Stimulated activated CD4-positive, alpha-beta T cell treated with anti-CD3 and anti-CD28 coated beads, TNF-alpha, amount 100 ng/mL, for 1 hour (primary cell): ENCODE data around the gene ARHGAP24.
"Not testable (repeated sequence)": the region's sequence is repeated elsewhere in the genome, so short reads cannot be mapped to it uniquely, and the experiment has no call there.

Source experiments
- DNase-seq, 3 donors: peaks; one replicate each; pipeline ENCODE4 v3.0.0-alpha.2; 2020; ENCODE audit warnings: low read depth in 3 of 3, low spot score in 1 of 3

Gene ARHGAP24

DNA sequence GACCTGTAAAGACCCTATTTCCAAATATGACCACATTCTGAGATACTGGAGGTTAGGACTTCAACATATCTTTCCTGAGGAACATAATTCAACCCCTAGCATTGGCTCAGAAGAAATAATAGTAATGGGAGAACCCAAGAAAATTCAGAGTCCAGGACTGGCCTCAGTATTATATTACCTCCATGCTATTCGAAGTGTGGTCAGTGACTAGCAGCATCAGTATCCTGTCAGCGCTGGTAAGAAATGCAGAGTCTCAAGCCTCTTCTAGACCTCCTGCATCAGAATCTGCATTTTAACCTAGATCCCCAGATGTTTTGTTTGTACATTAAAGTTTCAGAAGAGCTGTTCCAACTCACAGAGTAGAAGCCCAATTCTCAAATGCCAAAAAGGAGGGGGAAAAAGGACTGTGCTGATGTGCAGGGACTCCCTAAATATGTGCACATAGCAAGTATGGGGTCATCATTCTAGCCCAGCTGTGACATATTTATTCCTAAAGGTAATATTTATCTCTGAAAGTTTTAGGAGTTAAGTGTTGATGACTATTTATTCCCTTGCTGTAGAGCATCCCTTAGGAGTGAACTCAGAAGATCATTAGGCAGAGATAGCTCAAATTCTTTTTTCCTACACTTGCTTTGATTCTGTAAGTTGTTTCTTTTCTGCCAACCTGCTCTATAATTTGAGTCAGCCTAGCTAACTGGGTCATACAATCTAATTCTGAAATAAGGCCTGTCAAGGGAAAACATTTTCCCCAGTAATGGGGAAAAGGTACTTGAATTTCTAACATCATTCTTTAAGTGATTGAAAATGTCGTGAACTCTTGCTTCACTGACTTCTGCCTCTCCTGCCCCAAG lies 361.9 kb downstream of the ARHGAP24 start:
- no peak for DNase-seq

DNA sequence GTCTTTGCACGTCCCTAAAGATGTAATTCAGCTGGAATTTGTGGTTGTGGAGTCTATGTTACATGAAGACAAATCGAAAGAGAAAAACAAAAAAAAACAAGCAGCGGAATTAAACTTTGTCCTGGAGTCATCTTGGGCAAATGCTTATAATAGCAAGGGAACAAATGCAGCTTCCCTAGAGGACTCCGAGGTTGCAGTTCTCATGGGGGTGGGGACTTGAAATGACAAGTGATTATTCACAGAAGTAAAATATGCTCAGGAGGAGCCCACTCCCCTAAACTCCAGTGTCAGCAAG lies 362.4 kb downstream of the ARHGAP24 start:
- DNase-seq, result no peak

DNA sequence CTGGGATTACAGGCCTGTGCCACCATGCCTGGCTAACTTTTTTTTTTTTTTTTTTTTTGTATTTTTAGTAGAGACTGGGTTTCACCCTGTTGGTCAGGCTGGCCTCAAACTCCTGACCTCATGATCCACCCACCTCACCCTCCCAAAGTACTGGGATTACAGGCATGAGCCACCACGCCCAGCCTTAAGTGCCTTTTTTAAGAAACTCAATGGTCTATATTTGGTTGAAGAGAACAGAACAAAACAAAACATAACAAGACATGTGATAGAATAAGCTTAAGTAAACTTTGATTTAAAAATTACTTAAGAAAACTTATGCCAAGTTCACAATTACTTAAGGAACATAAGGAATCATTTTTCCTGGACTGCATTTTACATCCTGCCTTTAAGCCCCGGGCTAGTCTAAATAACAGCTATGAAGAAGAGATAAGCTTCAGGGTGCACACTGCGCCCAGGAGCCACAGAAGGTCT lies 365.1 kb downstream of the ARHGAP24 start:
- DNase-seq, result not testable (repeated sequence)

GRCh38 chr4:85842540-85842939 lies 367.6 kb downstream of the ARHGAP24 start:
- no peak for DNase-seq

DNA sequence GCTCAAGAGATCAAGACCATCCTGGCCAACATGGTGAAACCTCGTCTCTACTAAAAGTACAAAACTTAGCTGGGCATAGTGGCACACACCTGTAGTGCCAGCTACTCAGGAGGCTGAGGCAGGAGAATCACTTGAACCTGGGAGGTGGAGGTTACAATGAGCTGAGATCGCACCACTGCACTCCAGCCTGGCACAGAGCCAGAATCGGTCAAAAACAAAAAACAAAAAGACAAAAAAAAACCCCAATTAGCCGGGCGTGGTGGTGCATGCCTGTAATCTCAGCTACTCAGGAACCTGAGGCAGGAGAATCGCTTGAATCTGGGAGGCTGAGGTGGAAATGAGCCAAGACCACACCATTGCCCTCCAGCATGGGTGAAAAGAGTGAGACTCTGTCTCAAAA lies 378.8 kb downstream of the ARHGAP24 start:
- not testable (repeated sequence) for DNase-seq

- DNase-seq, result no peak
These were observed 379.6 kb downstream of the ARHGAP24 start for GRCh38 chr4:85854546-85854945.

GRCh38 chr4:85860066-85860740 lies 385.3 kb downstream of the ARHGAP24 start:
- DNase-seq, result no peak

GRCh38 chr4:85861064-85861765 lies 386.3 kb downstream of the ARHGAP24 start:
- DNase-seq, result no peak

GRCh38 chr4:85862896-85863295 lies 387.9 kb downstream of the ARHGAP24 start:
- DNase-seq, result no peak

GRCh38 chr4:85864259-85865205 lies 389.6 kb downstream of the ARHGAP24 start:
- no peak for DNase-seq

DNA sequence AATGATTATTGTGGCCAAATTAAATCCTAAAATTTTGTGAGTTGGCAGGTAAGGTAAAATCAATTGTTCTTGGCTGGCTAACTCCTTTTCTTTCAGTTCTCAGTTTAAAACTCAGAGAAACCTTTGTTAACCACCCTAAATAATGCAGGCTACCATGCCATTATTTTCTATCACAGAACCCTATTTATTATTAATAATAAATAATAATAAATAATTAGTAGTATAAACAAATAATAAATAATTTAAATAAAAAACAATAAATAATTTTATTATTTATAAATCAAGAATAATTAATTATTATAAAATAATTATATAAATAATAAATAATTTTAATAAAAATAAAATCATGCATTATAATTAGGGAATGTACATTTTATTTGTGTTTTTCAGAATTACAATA lies 390.3 kb downstream of the ARHGAP24 start:
- no peak for DNase-seq

GRCh38 chr4:85866508-85866907 lies 391.6 kb downstream of the ARHGAP24 start:
- DNase-seq, result no peak

DNA sequence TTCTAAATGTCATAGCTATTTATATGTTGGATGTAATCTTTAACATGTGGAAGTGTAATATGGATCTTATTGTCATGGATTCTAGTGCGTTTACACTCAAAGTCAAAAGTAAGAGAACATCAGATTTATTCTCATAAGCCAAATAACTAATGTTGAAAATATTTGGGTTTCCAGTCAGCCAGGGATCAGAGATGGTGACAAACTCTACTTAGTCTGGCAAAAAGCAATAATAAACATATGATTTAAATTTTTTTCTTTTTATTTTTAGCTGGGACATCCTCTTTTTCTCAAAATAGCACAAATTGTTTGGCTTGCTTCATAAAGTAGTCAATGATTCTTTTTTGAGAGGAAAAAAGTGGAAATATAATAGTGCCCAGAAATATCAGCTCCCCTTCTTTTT lies 392.3 kb downstream of the ARHGAP24 start:
- no peak for DNase-seq

DNA sequence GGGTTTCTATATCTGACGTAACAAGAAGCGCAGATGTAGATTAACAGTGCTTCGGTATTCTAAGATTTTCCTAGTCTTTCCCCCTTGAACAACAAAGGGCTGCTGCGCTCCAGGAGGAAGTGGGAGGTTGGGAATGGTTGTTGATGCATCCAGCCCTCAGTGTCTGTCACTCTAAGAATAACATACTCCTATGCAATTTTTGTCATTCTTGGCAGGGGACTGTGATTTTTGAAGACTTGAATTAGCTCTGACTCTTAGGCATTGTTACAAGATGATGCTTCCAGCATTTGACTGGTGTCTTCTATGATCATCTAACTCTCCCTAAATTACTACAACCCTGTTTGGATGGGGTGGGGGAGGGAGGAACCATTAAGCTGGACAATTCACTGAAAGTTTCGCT lies 394.2 kb downstream of the ARHGAP24 start:
- no peak for DNase-seq

- no peak for DNase-seq
These were observed 395.5 kb downstream of the ARHGAP24 start for GRCh38 chr4:85870298-85871083.

- no peak for DNase-seq
These were observed 398.6 kb downstream of the ARHGAP24 start for GRCh38 chr4:85873566-85873965.

- no peak for DNase-seq
These were observed 404.6 kb downstream of the ARHGAP24 start for GRCh38 chr4:85879518-85879917.

GRCh38 chr4:85883180-85883579 lies 408.2 kb downstream of the ARHGAP24 start:
- no peak for DNase-seq

DNA sequence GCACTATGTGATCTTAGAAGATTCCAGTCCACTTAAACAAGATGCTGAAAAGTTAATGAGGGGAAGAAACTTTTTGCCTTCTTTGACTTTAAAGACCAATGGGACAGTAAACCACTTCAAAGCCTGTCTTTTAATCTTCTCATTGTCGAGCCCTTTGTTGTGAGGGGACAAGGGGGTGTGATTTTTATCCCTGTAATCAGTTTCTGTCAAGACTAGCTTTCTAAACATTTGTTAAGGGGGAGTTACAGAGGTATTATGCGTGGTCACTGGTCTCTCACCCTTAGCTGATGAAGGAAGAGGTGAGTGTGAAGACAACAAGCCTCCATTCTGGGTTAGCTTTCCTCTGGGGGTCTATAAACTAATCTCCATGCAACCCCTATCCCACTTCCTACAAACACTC lies 409.3 kb downstream of the ARHGAP24 start:
- no peak for DNase-seq

GRCh38 chr4:85886665-85887064 lies 411.7 kb downstream of the ARHGAP24 start:
- no peak for DNase-seq
